Muscle of arm (tissue), 12 donors: Measurements from ENCODE around the gene PIGU. TPM values are rescaled to one million over a fixed set of nuclear protein-coding genes. Genes with fewer than 3 reads are reported as not detected.
"Not testable (repeated sequence)": the region's sequence is repeated elsewhere in the genome, so short reads cannot be mapped to it uniquely, and the experiment has no call there.

Source experiments
- DNase-seq: peaks from one replicate; pipeline ENCODE4 v3.0.0-alpha.2; 2013
- polyA plus RNA-seq, 12 donors: library from polyadenylated mRNA; unstranded; fragments of 120-200 nt; gene quantifications; one replicate each; pipeline ENCODE4 v1.2.1, GENCODE V29; 2013; ENCODE audit not compliant: insufficient read length in 12 of 12

PIGU gene
- polyA plus RNA-seq, 12 donors, result 20.4 to 34.8 (median 26.2) TPM; not detected in 1

DNA sequence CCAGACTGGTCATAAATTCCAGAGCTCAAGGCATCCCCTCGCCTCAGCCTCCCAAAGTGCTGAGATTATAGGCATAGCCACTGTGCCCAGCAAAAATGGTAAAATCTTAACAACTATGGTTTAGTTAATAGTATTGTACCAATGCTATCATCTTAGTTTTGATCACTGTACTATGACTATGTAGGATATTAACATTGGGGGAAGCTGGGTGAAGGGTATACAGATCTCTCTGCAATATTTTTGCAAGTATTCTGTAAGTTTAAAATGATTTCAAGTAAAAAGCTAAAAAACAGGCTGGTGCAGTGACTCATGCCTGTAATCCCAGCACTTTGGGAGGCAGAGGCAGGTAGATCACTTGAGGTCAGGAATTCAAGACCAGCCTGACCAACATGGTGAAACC lies 7.8 kb downstream of the PIGU start:
- DNase-seq, result no peak

DNA sequence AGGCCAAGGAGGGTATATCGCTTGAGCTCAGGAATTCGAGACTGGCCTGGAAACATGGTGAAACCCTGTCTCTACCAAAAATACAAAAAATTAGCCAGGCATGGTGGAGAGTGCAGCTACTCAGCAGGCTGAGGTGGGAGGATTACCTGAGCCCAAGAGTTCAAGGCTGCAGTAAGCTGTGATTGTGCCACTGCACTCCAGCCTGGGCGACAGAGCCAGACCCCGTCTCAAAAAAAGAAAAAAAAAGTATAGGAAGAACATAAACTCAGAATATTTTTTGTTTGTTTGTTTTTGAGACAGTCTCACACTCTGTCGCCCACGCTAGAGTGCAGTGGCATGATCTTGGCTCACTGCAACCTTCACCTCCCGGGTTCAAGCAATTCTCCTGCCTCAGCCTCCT lies 12.1 kb downstream of the PIGU start:
- DNase-seq, result not testable (repeated sequence)

DNA sequence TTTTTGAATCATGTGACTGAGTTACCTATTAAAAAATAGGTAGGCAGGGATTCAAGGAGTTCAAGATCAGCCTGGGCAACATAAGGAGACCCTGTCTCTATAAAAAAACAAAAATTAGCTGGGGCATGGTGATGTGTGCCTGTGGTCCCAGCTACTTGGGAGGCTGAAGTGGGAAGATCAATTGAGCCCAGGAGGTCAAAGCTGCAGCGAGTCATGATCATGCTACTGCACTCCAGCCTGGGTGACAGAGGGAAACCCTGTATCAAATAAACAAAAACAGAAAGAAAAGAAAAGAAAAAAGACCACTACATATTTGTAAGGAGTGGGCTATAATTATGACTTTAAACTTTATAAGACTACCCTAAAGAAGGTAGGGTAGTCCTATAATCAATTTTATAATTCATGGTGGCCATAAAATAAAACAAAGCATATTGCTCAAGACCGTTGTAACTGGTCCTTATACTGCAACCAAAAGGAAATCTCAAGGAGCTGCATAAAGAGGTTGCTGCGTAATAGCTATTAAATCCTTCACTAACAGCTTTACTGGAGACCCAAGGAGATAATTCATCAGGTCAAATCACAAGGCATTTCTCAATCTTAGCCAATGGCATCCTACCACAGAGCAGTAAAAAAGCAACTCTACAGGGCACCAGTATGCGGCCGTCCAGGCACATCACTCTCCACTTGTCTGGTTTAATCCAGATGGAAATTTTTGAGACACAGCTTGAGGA lies 13.5 kb downstream of the PIGU start:
- no peak for DNase-seq

- not testable (repeated sequence) for DNase-seq
These were observed 15.1 kb downstream of the PIGU start for GRCh38 chr20:34661811-34662210.

- not testable (repeated sequence) for DNase-seq
These were observed 18.2 kb downstream of the PIGU start for GRCh38 chr20:34658654-34659053.

GRCh38 chr20:34654207-34654744 lies 22.6 kb downstream of the PIGU start:
- DNase-seq, result no peak

DNA sequence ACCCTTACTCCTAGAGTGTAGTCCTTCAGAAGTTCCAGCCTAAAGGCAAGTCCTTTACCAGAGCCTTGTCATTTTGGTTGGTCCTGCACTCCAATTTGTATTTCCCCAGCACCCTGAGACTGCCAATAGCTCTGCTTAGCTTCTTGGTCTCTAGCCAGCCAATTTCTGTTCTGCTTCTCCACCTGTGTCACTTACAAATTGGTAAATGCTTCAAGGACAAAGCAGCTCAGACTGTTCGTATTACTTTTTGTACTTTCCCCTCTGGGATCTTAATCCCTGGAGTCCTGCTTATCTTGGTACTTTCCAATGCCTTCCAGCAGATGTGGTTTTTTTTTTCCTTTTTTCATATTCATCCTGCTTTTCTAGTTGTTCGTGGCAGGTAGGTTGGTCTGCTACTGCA lies 25.7 kb downstream of the PIGU start:
- no peak for DNase-seq

DNA sequence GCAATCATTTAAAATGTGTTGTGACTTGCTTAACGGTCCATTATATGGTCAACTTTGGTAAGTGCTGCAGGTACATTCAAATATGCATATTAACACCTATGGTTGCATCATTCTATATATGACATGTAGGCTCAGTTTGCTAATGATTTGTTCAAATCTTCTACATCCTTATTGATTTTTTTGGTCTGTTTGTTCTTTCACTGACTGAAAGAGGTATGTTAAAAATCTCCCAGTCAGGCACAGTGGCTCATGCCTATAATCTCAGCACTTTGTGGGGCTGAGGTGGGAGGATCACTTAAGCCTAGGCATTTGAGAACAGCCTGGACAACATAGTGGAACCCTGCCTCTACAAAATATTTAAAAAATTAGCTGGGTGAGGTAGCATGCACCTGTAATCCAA lies 29.2 kb downstream of the PIGU start:
- DNase-seq, result no peak

DNA sequence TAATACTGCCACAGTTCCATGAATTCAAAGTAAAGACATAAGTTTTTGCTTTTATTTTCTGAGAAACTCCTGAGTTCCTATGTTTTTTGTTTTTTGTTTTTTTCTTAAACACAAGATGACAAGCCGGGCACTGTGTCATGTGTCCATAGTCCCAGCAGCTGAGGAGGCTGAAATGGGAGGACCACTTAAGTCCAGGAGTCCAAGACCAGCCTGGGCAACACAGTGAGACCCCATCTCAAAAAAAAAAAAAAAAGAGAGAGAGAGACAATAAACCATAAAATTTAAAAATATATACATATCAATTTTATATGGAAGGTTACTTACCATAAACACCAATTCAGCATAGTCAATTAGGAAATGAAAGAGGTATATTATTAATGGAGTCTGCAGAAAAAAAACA lies 31.9 kb downstream of the PIGU start:
- DNase-seq, result no peak

DNA sequence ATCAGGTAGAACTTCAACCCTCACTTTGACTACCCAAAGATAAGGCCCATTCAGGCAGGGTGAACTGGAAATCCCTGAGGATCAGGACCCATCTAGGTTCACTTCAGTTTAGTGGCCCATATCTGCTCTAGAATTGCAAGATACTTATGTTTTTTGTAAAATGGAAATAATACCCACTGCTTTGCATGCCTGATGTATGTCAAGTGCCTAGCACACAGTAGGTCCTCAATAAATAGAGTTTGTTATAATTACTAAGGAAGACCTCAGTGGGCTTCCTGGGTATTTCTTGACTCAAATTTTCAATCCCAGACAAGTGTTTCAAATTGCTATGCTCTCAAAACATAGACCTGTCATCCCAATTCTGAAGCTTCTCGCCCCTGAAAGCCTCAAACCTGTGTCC lies 32.5 kb downstream of the PIGU start:
- DNase-seq, result no peak

- DNase-seq, result no peak
These were observed 33.0 kb downstream of the PIGU start for GRCh38 chr20:34643928-34644327.

GRCh38 chr20:34642009-34642408 lies 34.9 kb downstream of the PIGU start:
- DNase-seq, result no peak

DNA sequence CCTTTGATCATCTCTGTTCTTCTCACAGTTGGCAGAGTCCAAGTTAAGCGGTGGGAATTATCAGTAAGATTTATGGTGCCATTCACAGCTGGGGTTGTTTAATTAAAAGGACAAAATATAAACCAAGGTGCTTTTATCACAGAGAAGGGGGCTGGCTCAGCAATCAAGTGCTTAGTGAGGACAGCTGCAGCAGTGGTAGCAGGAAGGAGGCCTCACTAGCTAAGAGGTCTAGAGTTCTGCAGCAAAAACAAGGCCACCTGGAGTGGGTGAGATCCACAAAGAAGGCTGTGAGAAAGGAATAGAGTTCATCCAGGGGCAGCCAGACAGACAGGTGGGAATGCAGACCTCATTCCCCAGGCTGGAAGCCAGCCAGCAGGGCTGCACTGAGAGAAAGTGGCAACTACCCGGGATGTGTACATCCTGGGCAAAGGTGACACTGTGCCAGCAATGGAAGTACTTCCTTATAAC lies 37.1 kb downstream of the PIGU start:
- DNase-seq, result no peak

GRCh38 chr20:34638532-34638931 lies 38.4 kb downstream of the PIGU start:
- DNase-seq, result no peak

GRCh38 chr20:34638039-34638292 lies 38.9 kb downstream of the PIGU start:
- no peak for DNase-seq

GRCh38 chr20:34637245-34638038 lies 39.5 kb downstream of the PIGU start:
- no peak for DNase-seq

GRCh38 chr20:34636648-34637047 lies 40.2 kb downstream of the PIGU start:
- no peak for DNase-seq

- no peak for DNase-seq
These were observed 42.5 kb downstream of the PIGU start for GRCh38 chr20:34634392-34634791.

GRCh38 chr20:34632870-34633452 lies 43.9 kb downstream of the PIGU start:
- no peak for DNase-seq

- no peak for DNase-seq
These were observed 47.0 kb downstream of the PIGU start for GRCh38 chr20:34629904-34630303.

DNA sequence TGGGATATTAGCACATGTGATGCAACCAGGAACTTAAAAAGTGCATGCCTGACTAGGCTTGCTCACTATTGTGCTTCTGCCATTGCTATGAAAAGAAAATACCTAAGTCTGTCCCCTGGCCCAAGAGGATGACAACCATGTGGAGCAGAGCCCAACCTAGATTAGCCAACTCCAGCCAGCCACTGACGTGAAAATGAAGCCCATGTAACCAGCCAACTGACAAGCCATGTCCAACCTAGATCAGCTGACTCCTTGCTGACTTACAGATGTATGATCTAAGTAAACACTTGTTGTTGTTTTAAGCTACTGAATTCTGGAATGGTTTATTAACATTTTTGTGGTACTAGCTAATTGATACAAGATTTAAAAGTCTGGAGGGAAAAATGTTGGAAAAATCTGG lies 47.5 kb downstream of the PIGU start:
- no peak for DNase-seq

DNA sequence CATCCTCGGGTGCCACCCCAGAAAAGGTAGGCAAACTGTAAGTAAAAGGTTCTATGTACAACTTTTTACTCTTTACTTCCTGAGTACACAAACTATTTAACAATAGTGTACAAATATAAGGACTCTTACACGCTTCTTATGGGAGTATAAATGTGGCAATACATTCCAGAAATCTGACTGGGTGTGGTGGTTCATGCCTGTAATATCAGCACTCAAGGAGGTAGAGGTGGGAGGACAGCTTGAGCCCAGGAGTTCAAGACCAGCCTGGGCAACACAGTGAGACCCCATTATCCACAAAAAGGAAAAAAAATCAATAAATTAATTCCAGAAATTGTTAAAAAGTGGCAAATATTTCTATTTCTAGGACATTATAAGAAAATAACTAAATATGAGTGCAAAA lies 48.9 kb downstream of the PIGU start:
- no peak for DNase-seq

- DNase-seq, result no peak
These were observed 49.4 kb downstream of the PIGU start for GRCh38 chr20:34627458-34627857.
